ENCODE results near the gene INSL3.

Gene INSL3

DNA sequence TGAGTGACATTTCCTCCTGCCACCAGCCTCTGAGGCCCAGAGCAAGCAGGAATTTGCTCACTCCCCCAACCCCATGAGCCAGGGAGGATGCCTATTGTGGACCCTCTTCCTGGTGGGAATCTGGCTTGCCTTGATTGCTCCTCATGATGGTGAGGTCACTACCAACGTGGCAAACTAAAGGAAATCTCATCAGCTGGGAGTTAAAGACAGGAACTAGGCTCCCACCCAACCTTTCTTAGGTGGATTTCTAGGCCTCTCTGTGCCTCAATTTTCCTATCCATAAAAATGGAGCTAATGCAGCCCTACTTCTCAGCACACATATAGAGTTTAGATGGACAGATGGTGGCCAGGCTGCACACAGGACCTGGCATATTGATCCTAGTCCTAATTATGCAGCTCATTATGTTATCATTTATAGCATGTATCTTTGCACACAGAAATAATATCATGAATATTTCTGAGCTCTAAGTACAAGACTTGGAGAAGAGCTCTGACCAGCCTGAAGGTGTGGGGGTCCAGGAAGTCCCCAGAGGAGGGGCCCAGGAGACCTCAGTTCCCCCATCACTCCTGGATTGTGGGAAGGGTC, 24.4 kb downstream of the INSL3 start:
- Histone ChIP-seq H3K36me3 (ENCODE audit: control insufficient read depth in 1 of 2, insufficient read depth in 2 of 2, low read depth in 1 of 2, low read length in 2 of 2) (no peaks in the 10 kb centered on the region), H3K4me1 (ENCODE audit: control insufficient read depth, insufficient read depth, low read depth, low read length) (peaks cover 14% of the 10 kb centered on the region), H3K4ac (ENCODE audit: low read depth in 1 of 2, low read length in 2 of 2) (no peak overlapping the region), H3K9me3 (ENCODE audit: control insufficient read depth, low read length) (no peaks in the 10 kb centered on the region), H4K8ac (ENCODE audit: low read length) (no peak overlapping the region), H3K27me3 (ENCODE audit: control insufficient read depth in 1 of 2, insufficient read depth in 1 of 2, low read length in 2 of 2) (peaks cover 52 to 72% of the 10 kb centered on the region in 2 experiments), H3K14ac (ENCODE audit: low read length in 2 of 2) (no peak overlapping the region), H3K79me1 (replicated peaks; ENCODE audit: low read length, poor library complexity, severe bottlenecking) (no peaks in the 10 kb centered on the region), H3K27ac (ENCODE audit: low read length, poor library complexity, severe bottlenecking) (no peak overlapping the region), H2BK120ac (ENCODE audit: low read depth, low read length) (no peak overlapping the region), H2BK12ac (ENCODE audit: low read length in 2 of 2) (no peak overlapping the region), H3K4me3 (ENCODE audit: insufficient read depth in 1 of 2, low read depth in 1 of 2, low read length in 2 of 2) (no peak overlapping the region), H2AK5ac (ENCODE audit: low read length, severe bottlenecking) (no peak overlapping the region), H3K9ac (ENCODE audit: low read length) (no peak overlapping the region), H2AFZ (ENCODE audit: low read depth, low read length) (no peak overlapping the region), H2BK15ac (ENCODE audit: low read depth, poor library complexity, severe bottlenecking) (no peak overlapping the region), H4K91ac (ENCODE audit: low read length) (no peak overlapping the region), H3K18ac (ENCODE audit: low read depth in 1 of 2, low read length in 2 of 2) (no peak overlapping the region), H3K23ac (ENCODE audit: low read length in 2 of 2) (no peak overlapping the region), H2BK5ac (ENCODE audit: low read depth, low read length, poor library complexity, severe bottlenecking) (no peak overlapping the region), H3K4me2 (ENCODE audit: low read length, poor library complexity, severe bottlenecking) (no peak overlapping the region)
- WGBS: 22% methylated on average over 1 of the region's 1 CpG
- no peak for DNase-seq

GRCh38 chr19:17796013-17796837, 25.1 kb downstream of the INSL3 start:
- no peak for DNase-seq
- peaks cover 52 to 76% of the 10 kb centered on the region in 2 experiments for H3K27me3 ChIP-seq (ENCODE audit: control insufficient read depth in 1 of 2, insufficient read depth in 1 of 2, low read length in 2 of 2)
- WGBS: 83% methylated on average over 6 of the region's 6 CpGs
- no peak overlapping the region for H4K91ac ChIP-seq (ENCODE audit: low read length)
- H3K14ac ChIP-seq (ENCODE audit: low read length in 2 of 2): no peak overlapping the region
- H2BK12ac ChIP-seq (ENCODE audit: low read length in 2 of 2): no peak overlapping the region
- H2BK5ac ChIP-seq (ENCODE audit: low read depth, low read length, poor library complexity, severe bottlenecking): no peak overlapping the region
- H3K79me1 ChIP-seq (replicated peaks; ENCODE audit: low read length, poor library complexity, severe bottlenecking): no peaks in the 10 kb centered on the region
- H2AK5ac ChIP-seq (ENCODE audit: low read length, severe bottlenecking): no peak overlapping the region
- no peak overlapping the region for H2AFZ ChIP-seq (ENCODE audit: low read depth, low read length)
- H3K4me1 ChIP-seq (ENCODE audit: control insufficient read depth, insufficient read depth, low read depth, low read length): peaks cover 14% of the 10 kb centered on the region
- H3K9me3 ChIP-seq (ENCODE audit: control insufficient read depth, low read length): no peaks in the 10 kb centered on the region
- no peaks in the 10 kb centered on the region for H3K36me3 ChIP-seq (ENCODE audit: control insufficient read depth in 1 of 2, insufficient read depth in 2 of 2, low read depth in 1 of 2, low read length in 2 of 2)
- H3K23ac ChIP-seq (ENCODE audit: low read length in 2 of 2): no peak overlapping the region
- no peak overlapping the region for H3K4me2 ChIP-seq (ENCODE audit: low read length, poor library complexity, severe bottlenecking)
- H2BK15ac ChIP-seq (ENCODE audit: low read depth, poor library complexity, severe bottlenecking): no peak overlapping the region
- H3K18ac ChIP-seq (ENCODE audit: low read depth in 1 of 2, low read length in 2 of 2): no peak overlapping the region
- no peak overlapping the region for H3K27ac ChIP-seq (ENCODE audit: low read length, poor library complexity, severe bottlenecking)
- H3K4ac ChIP-seq (ENCODE audit: low read depth in 1 of 2, low read length in 2 of 2): no peak overlapping the region
- no peak overlapping the region for H4K8ac ChIP-seq (ENCODE audit: low read length)
- H3K4me3 ChIP-seq (ENCODE audit: insufficient read depth in 1 of 2, low read depth in 1 of 2, low read length in 2 of 2): no peak overlapping the region
- no peak overlapping the region for H3K9ac ChIP-seq (ENCODE audit: low read length)
- H2BK120ac ChIP-seq (ENCODE audit: low read depth, low read length): no peak overlapping the region

- Histone ChIP-seq H4K8ac (ENCODE audit: low read length) (no peak overlapping the region), H2AFZ (ENCODE audit: low read depth, low read length) (no peak overlapping the region), H2BK15ac (ENCODE audit: low read depth, poor library complexity, severe bottlenecking) (no peak overlapping the region), H3K4ac (ENCODE audit: low read depth in 1 of 2, low read length in 2 of 2) (no peak overlapping the region), H3K9ac (ENCODE audit: low read length) (no peak overlapping the region), H3K18ac (ENCODE audit: low read depth in 1 of 2, low read length in 2 of 2) (no peak overlapping the region), H3K9me3 (ENCODE audit: control insufficient read depth, low read length) (no peaks in the 10 kb centered on the region), H3K14ac (ENCODE audit: low read length in 2 of 2) (no peak overlapping the region), H3K4me1 (ENCODE audit: control insufficient read depth, insufficient read depth, low read depth, low read length) (peaks cover 14% of the 10 kb centered on the region), H4K91ac (ENCODE audit: low read length) (no peak overlapping the region), H2BK120ac (ENCODE audit: low read depth, low read length) (no peak overlapping the region), H2BK12ac (ENCODE audit: low read length in 2 of 2) (no peak overlapping the region), H3K27ac (ENCODE audit: low read length, poor library complexity, severe bottlenecking) (no peak overlapping the region), H3K23ac (ENCODE audit: low read length in 2 of 2) (no peak overlapping the region), H3K36me3 (ENCODE audit: control insufficient read depth in 1 of 2, insufficient read depth in 2 of 2, low read depth in 1 of 2, low read length in 2 of 2) (no peaks in the 10 kb centered on the region), H3K4me3 (ENCODE audit: insufficient read depth in 1 of 2, low read depth in 1 of 2, low read length in 2 of 2) (no peak overlapping the region), H2BK5ac (ENCODE audit: low read depth, low read length, poor library complexity, severe bottlenecking) (no peak overlapping the region), H3K79me1 (replicated peaks; ENCODE audit: low read length, poor library complexity, severe bottlenecking) (no peaks in the 10 kb centered on the region), H3K4me2 (ENCODE audit: low read length, poor library complexity, severe bottlenecking) (no peak overlapping the region), H3K27me3 (ENCODE audit: control insufficient read depth in 1 of 2, insufficient read depth in 1 of 2, low read length in 2 of 2) (peaks cover 52 to 74% of the 10 kb centered on the region in 2 experiments), H2AK5ac (ENCODE audit: low read length, severe bottlenecking) (no peak overlapping the region)
- no peak for DNase-seq
- WGBS: 37% methylated on average over 13 of the region's 14 CpGs
These were observed 25.8 kb downstream of the INSL3 start for GRCh38 chr19:17795495-17795856.

- peaks cover 12% of the 10 kb centered on the region for H3K4me1 ChIP-seq (ENCODE audit: control insufficient read depth, insufficient read depth, low read depth, low read length)
- no peak within 1 kb of the TSS for H3K18ac ChIP-seq (ENCODE audit: low read depth in 1 of 2, low read length in 2 of 2)
- H2BK15ac ChIP-seq (ENCODE audit: low read depth, poor library complexity, severe bottlenecking): no peak within 1 kb of the TSS
- H2AFZ ChIP-seq (ENCODE audit: low read depth, low read length): no peak within 1 kb of the TSS
- no peak within 1 kb of the TSS for H2BK120ac ChIP-seq (ENCODE audit: low read depth, low read length)
- H3K14ac ChIP-seq (ENCODE audit: low read length in 2 of 2): no peak within 1 kb of the TSS
- H3K4me2 ChIP-seq (ENCODE audit: low read length, poor library complexity, severe bottlenecking): peak within 1 kb of the TSS; percentile 43
- no peak within 1 kb of the TSS for H2BK12ac ChIP-seq (ENCODE audit: low read length in 2 of 2)
- no peaks in the 10 kb centered on the region for H3K9me3 ChIP-seq (ENCODE audit: control insufficient read depth, low read length)
- H3K27me3 ChIP-seq (ENCODE audit: control insufficient read depth in 1 of 2, insufficient read depth in 1 of 2, low read length in 2 of 2): peaks cover 52 to 69% of the 10 kb centered on the region in 2 experiments
- no peak for DNase-seq
- H2BK5ac ChIP-seq (ENCODE audit: low read depth, low read length, poor library complexity, severe bottlenecking): no peak within 1 kb of the TSS
- H3K36me3 ChIP-seq (ENCODE audit: control insufficient read depth in 1 of 2, insufficient read depth in 2 of 2, low read depth in 1 of 2, low read length in 2 of 2): no peaks in the 10 kb centered on the region
- 12% methylated on average over 47 of the region's 50 CpGs for WGBS
- no peaks in the 10 kb centered on the region for H3K79me1 ChIP-seq (replicated peaks; ENCODE audit: low read length, poor library complexity, severe bottlenecking)
- no peak within 1 kb of the TSS for H4K91ac ChIP-seq (ENCODE audit: low read length)
- no peak within 1 kb of the TSS for H3K4ac ChIP-seq (ENCODE audit: low read depth in 1 of 2, low read length in 2 of 2)
- H4K8ac ChIP-seq (ENCODE audit: low read length): no peak within 1 kb of the TSS
- H3K9ac ChIP-seq (ENCODE audit: low read length): no peak within 1 kb of the TSS
- H2AK5ac ChIP-seq (ENCODE audit: low read length, severe bottlenecking): no peak within 1 kb of the TSS
- H3K27ac ChIP-seq (ENCODE audit: low read length, poor library complexity, severe bottlenecking): no peak within 1 kb of the TSS
- H3K4me3 ChIP-seq (ENCODE audit: insufficient read depth in 1 of 2, low read depth in 1 of 2, low read length in 2 of 2): peak within 1 kb of the TSS in 1 of 2 experiments; percentile 33
- no peak within 1 kb of the TSS for H3K23ac ChIP-seq (ENCODE audit: low read length in 2 of 2)
These were observed 26.4 kb downstream of the INSL3 start, which contains the start of gene B3GNT3 for GRCh38 chr19:17794731-17795494. Gene B3GNT3 (plus strand): TSS chr19:17795138. CDS start chr19:17807808, 12,670 bp downstream.
